Left ventricle myocardium inferior (tissue), 1 donor: Measurements from ENCODE around the gene SEZ6L. TPM values are rescaled to one million over a fixed set of nuclear protein-coding genes. Genes with fewer than 3 reads are reported as not detected.

Source experiments
- DNase-seq: peaks from one replicate; pipeline ENCODE4 v3.0.0-alpha.2; 2020
- H3K27ac ChIP-seq: fragments of 200-600 bp; replicated peaks from 2 replicates; pipeline ENCODE4 v1.8.0; 2021
- H3K27me3 ChIP-seq: fragments of 200-600 bp; 2 replicates; pipeline ENCODE4 v1.8.0; 2021; ENCODE audit warnings: low read depth
- H3K36me3 ChIP-seq: fragments of 200-600 bp; 2 replicates; pipeline ENCODE4 v1.8.0; 2021
- H3K4me1 ChIP-seq: fragments of 200-600 bp; 2 replicates; pipeline ENCODE4 v1.8.0; 2021
- H3K4me3 ChIP-seq: fragments of 200-600 bp; 2 replicates; pipeline ENCODE4 v1.8.0; 2021; ENCODE audit warnings: mild to moderate bottlenecking, moderate library complexity
- H3K9me3 ChIP-seq: fragments of 200-600 bp; replicated peaks from 2 replicates; pipeline ENCODE4 v1.8.0; 2021
- CTCF ChIP-seq: fragments of 200-600 bp; IDR thresholded peaks from 2 replicates; pipeline ENCODE4 v1.8.0; 2021; ENCODE audit warnings: antibody characterized with exemption, mild to moderate bottlenecking, borderline replicate concordance
- intact Hi-C: fragments of 100-400 bp; cut with micrococcal nuclease; formaldehyde crosslinking; loops from one replicate; pipeline ENCODE4 v1.11.0; 2022
- total RNA-seq: library from RNA; stranded (reverse); fragmentation: NEBNext Ultra II Directional; extraction: Animal tissue kit (Norgen Biotek cat#: 25700); gene quantifications from one replicate; pipeline ENCODE4 v1.2.1, GENCODE V29; 2021
- donor health status: DM: no; HTN: yes; CAD: no; lungs with severe emphysema.

The SEZ6L gene
- total RNA-seq, 1 donor from 2014 or later, result 0.16 TPM

DNA sequence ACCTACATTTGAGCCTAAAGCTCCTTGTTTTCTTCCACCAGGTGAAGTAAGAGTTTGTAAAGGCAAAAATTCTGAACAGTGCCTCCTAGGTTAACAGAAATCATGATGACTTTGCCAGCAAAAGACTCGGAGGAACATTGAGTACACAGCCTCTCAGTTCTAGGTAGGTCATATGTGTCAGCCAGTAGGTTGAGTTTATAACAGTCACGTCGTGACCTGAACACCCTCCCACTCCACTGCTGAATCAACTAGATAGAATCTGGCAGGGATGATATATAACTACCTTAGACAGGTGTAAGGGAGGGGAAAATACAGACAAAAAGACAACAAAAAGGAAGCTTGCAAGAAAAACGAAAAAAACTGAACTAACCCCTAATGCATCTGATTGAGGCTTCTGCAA is 247.0 kb downstream of the SEZ6L start:
- Histone ChIP-seq H3K27ac (no peak overlapping the region), H3K9me3 (no peaks in the 10 kb centered on the region), H3K36me3 (no peaks in the 10 kb centered on the region), H3K4me1 (no peaks in the 10 kb centered on the region), H3K27me3 (peaks cover 97% of the 10 kb centered on the region), H3K4me3 (no peak overlapping the region)
- TF ChIP-seq CTCF, result no peak
- no peak for DNase-seq
- intact Hi-C loops, result no loop called here

DNA sequence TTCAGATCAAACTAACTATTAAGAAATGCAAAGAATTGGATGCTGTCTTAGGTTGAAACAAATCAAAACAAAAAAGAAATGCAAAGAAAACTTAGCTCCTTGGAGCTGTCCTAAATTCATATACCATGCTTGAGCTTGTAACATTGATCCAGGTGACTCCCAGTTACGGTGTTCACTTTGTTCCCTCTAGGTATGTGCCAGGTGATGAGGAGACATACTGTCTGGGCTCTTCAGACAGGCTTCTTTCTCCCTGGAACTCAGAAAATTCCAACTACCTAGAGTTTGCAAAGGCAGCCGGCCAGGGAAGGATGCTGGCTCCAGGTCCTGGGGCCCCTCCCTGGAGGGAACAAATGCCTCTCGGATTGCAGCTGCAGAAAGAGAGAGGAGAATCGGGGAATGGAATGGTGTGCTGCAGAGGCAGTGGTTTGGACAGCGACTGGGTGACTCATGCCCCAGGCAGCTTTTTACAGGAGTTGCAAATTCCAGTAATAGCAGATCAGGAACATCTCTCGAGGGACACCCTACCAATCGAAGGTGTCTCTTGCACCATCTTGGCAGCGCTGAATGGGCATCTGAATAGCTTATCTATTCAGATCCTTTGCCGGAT is 247.5 kb downstream of the SEZ6L start:
- no peak overlapping the region for H3K4me3 ChIP-seq
- no peaks in the 10 kb centered on the region for H3K4me1 ChIP-seq
- no peaks in the 10 kb centered on the region for H3K36me3 ChIP-seq
- no peak for TF ChIP-seq CTCF
- H3K9me3 ChIP-seq, result no peaks in the 10 kb centered on the region
- intact Hi-C loops, result no loop called here
- peaks cover 93% of the 10 kb centered on the region for H3K27me3 ChIP-seq
- no peak overlapping the region for H3K27ac ChIP-seq
- no peak for DNase-seq

- Histone ChIP-seq H3K4me3 (no peak overlapping the region), H3K9me3 (peaks cover 3% of the 10 kb centered on the region), H3K4me1 (no peaks in the 10 kb centered on the region), H3K27me3 (peaks cover 90% of the 10 kb centered on the region), H3K27ac (no peak overlapping the region), H3K36me3 (no peaks in the 10 kb centered on the region)
- TF ChIP-seq CTCF, result no peak
- DNase-seq, result no peak
- intact Hi-C loops, result no loop called here
These were observed 248.1 kb downstream of the SEZ6L start for GRCh38 chr22:26417406-26417805.

DNA sequence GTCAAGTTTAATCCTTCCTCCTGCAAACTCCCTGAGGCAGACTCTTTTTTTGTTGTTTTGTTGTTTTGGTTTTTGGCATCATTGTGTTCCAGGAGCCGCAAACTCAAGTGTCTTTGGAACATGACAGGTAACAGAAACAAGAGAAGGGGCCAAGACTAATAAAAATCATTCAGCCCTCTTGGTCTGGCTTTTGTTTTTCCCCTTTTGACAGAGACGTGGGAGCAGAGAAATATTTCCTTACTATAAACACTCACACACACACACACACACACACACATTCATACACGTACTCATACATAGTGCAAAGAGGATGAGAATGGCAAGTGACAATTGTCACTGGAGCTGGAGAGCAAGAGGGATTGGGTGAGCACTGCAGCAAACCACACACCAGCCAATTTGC is 249.4 kb downstream of the SEZ6L start:
- TF ChIP-seq CTCF, result no peak
- Histone ChIP-seq H3K27ac (no peak overlapping the region), H3K4me3 (no peak overlapping the region)

DNA sequence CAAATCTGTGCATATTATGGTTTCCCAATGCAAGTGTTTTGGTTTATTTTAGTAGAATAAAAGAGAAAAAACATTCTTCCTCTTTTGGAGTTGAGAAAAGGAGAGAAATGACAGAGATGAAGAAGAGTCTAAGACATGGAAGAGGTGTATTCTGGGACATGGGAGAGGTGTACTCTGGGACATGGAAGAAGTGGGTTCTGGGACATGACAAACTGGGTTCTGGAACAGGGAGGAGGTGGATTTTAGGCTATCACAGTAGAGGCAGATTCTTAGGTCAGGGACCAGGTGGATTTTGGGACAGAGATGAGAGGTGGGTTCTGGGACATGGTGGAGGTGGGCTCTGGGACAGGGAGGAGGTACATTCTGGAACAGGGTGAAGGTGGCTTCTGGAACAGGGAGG is 257.7 kb downstream of the SEZ6L start:
- Histone ChIP-seq H3K9me3 (peaks cover 16% of the 10 kb centered on the region), H3K4me1 (peaks cover 12% of the 10 kb centered on the region), H3K4me3 (no peak overlapping the region), H3K27ac (no peak overlapping the region), H3K36me3 (no peaks in the 10 kb centered on the region), H3K27me3 (peaks cover 60% of the 10 kb centered on the region)
- intact Hi-C loops, result no loop called here
- no peak for DNase-seq
- no peak for TF ChIP-seq CTCF

More for the DNA sequence above, 249.4 kb downstream of the SEZ6L start:
- Histone ChIP-seq H3K36me3 (no peaks in the 10 kb centered on the region), H3K4me1 (no peaks in the 10 kb centered on the region), H3K27me3 (peaks cover 87% of the 10 kb centered on the region), H3K9me3 (peaks cover 15% of the 10 kb centered on the region)
- intact Hi-C loops, result no loop called here
- DNase-seq, result no peak
